ENCODE data around the gene RNF32. TPM values are rescaled to one million over a fixed set of nuclear protein-coding genes. Genes with fewer than 3 reads are reported as not detected.

Gene RNF32
- total and polyA plus RNA-seq, 2 of the 13 experiments (the other 11 are each of a cell fraction or from before 2014, with no cell fraction given): not detected

- TF ChIP-seq FOXA1 (IDR thresholded peaks at IDR 0.05) (peak; percentile 97), FOXA1 (CRISPR knock-in tag; IDR thresholded peaks at IDR 0.05) (peak; percentile 90), ZC3H13 (CRISPR knock-in tag; IDR thresholded peaks at IDR 0.05) (0 out of 2 replicates have a peak, but pooled peaks have one; percentile 6), ZFP41 (CRISPR knock-in tag; IDR thresholded peaks at IDR 0.05; ENCODE audit: borderline replicate concordance) (no peak), DPF2 (CRISPR knock-in tag; IDR thresholded peaks at IDR 0.05; ENCODE audit: borderline replicate concordance, low read depth) (peak; percentile 58; the same call in 1 of the 2 replicates), KDM1A (CRISPR knock-in tag; IDR thresholded peaks at IDR 0.05) (no peak), ZNF367 (CRISPR knock-in tag; IDR thresholded peaks at IDR 0.05; ENCODE audit: borderline replicate concordance) (0 out of 2 replicates have a peak, but pooled peaks have one; percentile 15), ATF6 (CRISPR knock-in tag; conservative IDR thresholded peaks at IDR 0.05) (no peak), ZNF501 (CRISPR knock-in tag; IDR thresholded peaks at IDR 0.05) (0 out of 2 replicates have a peak, but pooled peaks have one; percentile 53), TERF1 (CRISPR knock-in tag; IDR thresholded peaks at IDR 0.05) (no peak), ZNF343 (CRISPR knock-in tag; IDR thresholded peaks at IDR 0.05) (no peak), ZNF670 (CRISPR knock-in tag; IDR thresholded peaks at IDR 0.05; ENCODE audit: borderline replicate concordance) (peak; percentile 61), SRY (CRISPR knock-in tag; IDR thresholded peaks at IDR 0.05) (no peak), TARDBP (CRISPR knock-in tag; IDR thresholded peaks at IDR 0.05) (peak; percentile 93), BCLAF1 (IDR thresholded peaks at IDR 0.05) (no peak), ZKSCAN5 (CRISPR knock-in tag; IDR thresholded peaks at IDR 0.05) (no peak), CBX5 (CRISPR knock-in tag; IDR thresholded peaks at IDR 0.05; ENCODE audit: borderline replicate concordance) (peak; percentile 77; the same call in 1 of the 2 replicates), HMGA1 (CRISPR knock-in tag; conservative IDR thresholded peaks at IDR 0.05) (no peak), KLF16 (CRISPR knock-in tag; IDR thresholded peaks at IDR 0.05) (peak in 1 of 2 experiments; percentile 76; a peak in 2 of 4 replicates), TSC22D2 (CRISPR knock-in tag; IDR thresholded peaks at IDR 0.05; ENCODE audit: borderline replicate concordance) (no peak), HOMEZ (CRISPR knock-in tag; IDR thresholded peaks at IDR 0.05; ENCODE audit: low read depth) (no peak; the same call in 1 of the 2 replicates)
Measured at GRCh38 chr7:156614434-156615264, 25.9 kb upstream of the RNF32 start (continued).

All from HepG2 (cell line).